Cerebellar cortex (tissue), 1 donor: Measurements from ENCODE around the gene HDGF.

Experiments used
- DNase-seq: peaks from one replicate; pipeline ENCODE4 v3.0.0-alpha.2; 2015; ENCODE audit warnings: low spot score

Gene HDGF

GRCh38 chr1:156698995-156699394, 52.5 kb downstream of the HDGF start:
- DNase-seq, result no peak

DNA sequence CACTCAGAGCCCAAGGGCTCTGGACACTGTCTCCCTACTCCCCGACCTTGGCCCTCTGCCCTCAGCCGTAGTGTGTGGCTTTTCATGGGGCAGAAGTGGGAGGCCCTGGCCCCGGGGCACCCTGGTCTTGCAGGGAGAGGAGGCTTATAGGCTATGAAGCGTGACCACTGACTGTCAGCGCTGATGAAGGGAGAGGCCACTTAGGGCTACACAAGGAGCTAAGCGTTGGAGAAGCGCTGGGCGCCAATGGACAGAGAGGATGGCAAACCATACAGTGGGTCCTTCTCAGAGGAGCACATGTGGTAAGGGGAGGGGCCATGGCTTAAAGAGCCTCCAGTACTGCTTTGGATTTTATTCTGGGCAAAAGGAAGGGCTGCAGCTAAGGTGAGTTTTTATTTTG, 54.0 kb downstream of the HDGF start:
- peak; percentile 61 for DNase-seq

GRCh38 chr1:156696755-156697154, 54.7 kb downstream of the HDGF start:
- DNase-seq, result no peak

DNA sequence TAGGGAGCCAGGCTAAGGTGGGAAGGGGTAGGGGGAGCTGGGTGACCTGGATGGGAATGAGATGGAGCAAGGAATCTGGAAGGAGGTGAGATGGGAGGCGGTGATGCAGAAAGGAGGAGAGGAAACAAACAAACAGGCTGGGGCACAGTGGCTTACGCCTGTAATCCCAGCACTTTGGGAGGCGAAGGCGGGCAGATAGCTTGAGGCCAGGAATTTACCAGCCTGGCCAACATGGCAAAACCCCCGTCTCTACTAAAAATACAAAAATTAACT, 56.8 kb downstream of the HDGF start:
- no peak for DNase-seq

DNA sequence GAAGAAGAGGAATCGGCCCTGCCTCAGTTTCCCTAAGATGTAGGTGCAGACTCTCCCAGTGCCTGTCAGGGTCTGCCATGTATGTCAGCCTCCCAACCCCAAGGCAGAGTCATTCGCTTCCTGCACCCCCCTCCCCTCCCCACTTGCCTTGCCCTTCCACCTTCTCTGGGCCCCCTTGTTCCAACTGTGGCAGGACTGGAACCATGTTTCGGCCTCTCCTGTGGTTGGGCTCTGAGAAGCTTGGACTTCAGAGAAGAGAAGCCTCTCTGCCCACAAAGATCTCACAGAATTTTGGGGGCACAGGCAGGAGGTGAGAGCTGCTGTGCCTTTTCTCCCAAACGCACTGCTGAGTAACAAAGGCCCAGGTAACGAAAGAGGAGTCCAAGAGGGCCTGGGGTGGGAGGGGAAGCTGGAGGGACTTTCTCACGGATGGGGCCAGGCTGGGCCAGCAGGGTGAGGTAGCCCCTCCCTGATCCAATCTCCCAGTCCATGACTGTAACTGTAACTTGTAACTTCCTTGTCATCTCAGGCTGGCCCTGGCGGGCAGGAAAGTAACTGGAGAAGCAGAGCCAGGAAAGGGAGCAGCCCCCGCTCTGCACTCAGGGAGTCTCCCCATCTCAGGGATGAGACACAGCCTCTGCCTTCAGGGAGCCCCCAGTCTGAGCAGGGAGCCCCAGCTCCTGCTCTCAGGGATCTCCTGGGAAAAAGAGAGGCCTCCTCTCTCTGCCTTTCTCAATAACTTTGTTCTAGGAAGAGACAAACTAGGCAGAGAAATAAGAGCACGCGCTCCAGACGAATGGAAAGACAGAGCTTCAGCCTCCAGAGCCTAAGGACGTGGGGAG, 57.4 kb downstream of the HDGF start:
- peak; percentile 66 for DNase-seq

DNA sequence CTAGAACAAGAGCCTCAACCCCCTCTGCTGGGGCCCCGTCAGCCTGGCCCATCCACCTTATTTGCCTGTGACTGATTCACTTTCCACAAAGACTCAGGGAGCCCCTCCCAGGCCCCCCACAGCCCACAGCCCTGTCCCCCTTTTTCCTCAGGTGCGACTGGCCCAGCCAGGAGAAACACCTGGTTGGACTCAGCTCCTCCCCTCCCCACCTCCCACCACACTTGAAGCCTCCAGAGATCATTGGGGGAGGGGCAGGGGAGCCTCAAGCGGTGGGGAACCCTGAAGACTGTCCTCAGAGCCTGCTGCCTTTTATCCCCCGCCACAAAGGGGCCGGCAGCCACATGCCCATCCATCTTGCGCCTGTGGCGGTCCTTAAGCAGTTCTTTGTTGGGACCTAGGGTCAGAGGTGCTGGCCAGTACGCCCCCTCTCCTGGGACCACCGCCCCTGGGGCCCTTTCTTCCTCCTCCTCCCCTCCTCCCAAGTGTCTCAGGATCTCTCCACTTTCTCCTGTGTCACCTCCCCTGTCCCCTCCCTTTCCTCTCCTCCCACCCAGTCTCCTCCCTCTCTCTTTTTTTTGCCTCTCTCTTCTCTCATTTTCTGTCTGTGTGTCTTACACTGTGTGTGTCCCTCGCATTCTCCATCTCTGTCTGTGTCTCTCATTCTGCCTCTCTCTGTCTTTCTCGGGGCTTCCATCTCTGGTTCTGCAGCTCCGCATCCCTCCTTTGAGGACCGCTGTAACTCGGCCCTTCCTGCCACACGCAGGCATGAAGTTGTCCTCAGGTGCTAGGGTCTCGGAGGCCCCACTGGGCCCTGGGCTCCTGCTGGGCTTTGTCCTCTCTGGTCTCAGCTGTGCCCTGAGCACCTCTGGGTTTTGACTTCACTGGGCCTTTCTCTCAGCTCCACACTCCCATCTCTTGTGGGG, 58.3 kb downstream of the HDGF start:
- DNase-seq, result peak; percentile 66

DNA sequence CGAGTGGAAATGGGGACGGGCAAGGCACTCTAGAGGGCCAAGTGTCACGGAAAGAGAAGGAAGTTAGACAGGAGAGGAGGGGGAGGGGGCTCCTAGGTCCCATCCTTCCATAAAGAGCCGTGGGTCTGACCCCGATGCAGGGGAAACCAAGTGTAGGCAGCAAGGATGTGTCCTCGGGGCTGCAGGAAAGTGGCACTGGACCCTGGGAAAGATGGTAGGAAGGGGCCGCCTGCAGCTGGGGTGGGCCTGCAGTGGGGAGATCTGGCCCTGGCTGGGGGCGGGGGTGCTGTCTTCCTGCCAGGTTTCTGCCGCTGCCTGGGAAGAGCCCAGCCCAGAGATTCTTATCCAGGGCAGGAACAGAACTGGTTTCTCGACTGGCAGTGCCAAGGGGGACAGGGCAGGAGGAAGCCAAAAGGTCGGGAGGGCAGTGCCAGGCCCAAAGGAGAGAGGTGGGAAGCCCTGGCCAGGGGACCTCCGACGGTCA, 59.0 kb downstream of the HDGF start:
- no peak for DNase-seq
